ENCODE results near the gene CCDC87. TPM values are rescaled to one million over a fixed set of nuclear protein-coding genes. Genes with fewer than 3 reads are reported as not detected.

The CCDC87 gene
- total RNA-seq, 1 donor from 2014 or later = 0.54 TPM

GRCh38 chr11:66569076-66569475 lies 23.8 kb downstream of the CCDC87 start:
- Mint-ChIP-seq H3K27ac (ENCODE audit: unreplicated experiment) (no peak overlapping the region), H3K4me1 (ENCODE audit: unreplicated experiment) (no peaks in the 10 kb centered on the region), H3K4me3 (ENCODE audit: unreplicated experiment) (no peak overlapping the region), H3K27me3 (ENCODE audit: unreplicated experiment) (peaks cover 6% of the 10 kb centered on the region), H3K9me3 (ENCODE audit: unreplicated experiment) (no peaks in the 10 kb centered on the region), H3K36me3 (ENCODE audit: low read depth, unreplicated experiment) (peaks cover 4% of the 10 kb centered on the region)
- DNase-seq (ENCODE audit: low spot score) = no peak
- TF ChIP-seq CTCF (IDR thresholded peaks at IDR 0.05; ENCODE audit: unreplicated experiment) = no peak

- no peak within 1 kb of the TSS for H3K27ac Mint-ChIP-seq (ENCODE audit: unreplicated experiment)
- H3K4me3 Mint-ChIP-seq (ENCODE audit: unreplicated experiment) = no peak within 1 kb of the TSS
Measured at GRCh38 chr11:66568124-66568916, 24.5 kb downstream of the CCDC87 start, which contains the start of gene CTSF. Gene CTSF (minus strand): TSS chr11:66568606. CDS start chr11:66568486, 120 bp downstream.

GRCh38 chr11:66567787-66568123 lies 25.1 kb downstream of the CCDC87 start:
- DNase-seq (ENCODE audit: low spot score) = no peak
- H3K36me3 Mint-ChIP-seq (ENCODE audit: low read depth, unreplicated experiment) = no peaks in the 10 kb centered on the region
- no peak overlapping the region for H3K27ac Mint-ChIP-seq (ENCODE audit: unreplicated experiment)
- no peak overlapping the region for H3K4me3 Mint-ChIP-seq (ENCODE audit: unreplicated experiment)
- no peaks in the 10 kb centered on the region for H3K9me3 Mint-ChIP-seq (ENCODE audit: unreplicated experiment)
- no peaks in the 10 kb centered on the region for H3K4me1 Mint-ChIP-seq (ENCODE audit: unreplicated experiment)
- H3K27me3 Mint-ChIP-seq (ENCODE audit: unreplicated experiment) = peaks cover 3% of the 10 kb centered on the region
- no peak for TF ChIP-seq CTCF (IDR thresholded peaks at IDR 0.05; ENCODE audit: unreplicated experiment)

More at GRCh38 chr11:66568124-66568916, 24.5 kb downstream of the CCDC87 start, which contains the start of gene CTSF:
- peak; percentile 39 for DNase-seq (ENCODE audit: low spot score)
- H3K4me1 Mint-ChIP-seq (ENCODE audit: unreplicated experiment) = no peaks in the 10 kb centered on the region
- peaks cover 3% of the 10 kb centered on the region for H3K27me3 Mint-ChIP-seq (ENCODE audit: unreplicated experiment)
- no peaks in the 10 kb centered on the region for H3K36me3 Mint-ChIP-seq (ENCODE audit: low read depth, unreplicated experiment)
- no peaks in the 10 kb centered on the region for H3K9me3 Mint-ChIP-seq (ENCODE audit: unreplicated experiment)
- TF ChIP-seq CTCF (IDR thresholded peaks at IDR 0.05; ENCODE audit: unreplicated experiment) = no peak

- H3K27ac Mint-ChIP-seq (ENCODE audit: unreplicated experiment) = no peak overlapping the region
- no peak for TF ChIP-seq CTCF (IDR thresholded peaks at IDR 0.05; ENCODE audit: unreplicated experiment)
- DNase-seq (ENCODE audit: low spot score) = no peak
- H3K36me3 Mint-ChIP-seq (ENCODE audit: low read depth, unreplicated experiment) = no peaks in the 10 kb centered on the region
- no peaks in the 10 kb centered on the region for H3K4me1 Mint-ChIP-seq (ENCODE audit: unreplicated experiment)
- no peaks in the 10 kb centered on the region for H3K9me3 Mint-ChIP-seq (ENCODE audit: unreplicated experiment)
- peaks cover 3% of the 10 kb centered on the region for H3K27me3 Mint-ChIP-seq (ENCODE audit: unreplicated experiment)
- no peak overlapping the region for H3K4me3 Mint-ChIP-seq (ENCODE audit: unreplicated experiment)
Measured at GRCh38 chr11:66566221-66566620, 26.6 kb downstream of the CCDC87 start.

GRCh38 chr11:66564984-66565383 lies 27.9 kb downstream of the CCDC87 start:
- DNase-seq (ENCODE audit: low spot score) = no peak
- no peaks in the 10 kb centered on the region for H3K4me1 Mint-ChIP-seq (ENCODE audit: unreplicated experiment)
- no peaks in the 10 kb centered on the region for H3K36me3 Mint-ChIP-seq (ENCODE audit: low read depth, unreplicated experiment)
- H3K27ac Mint-ChIP-seq (ENCODE audit: unreplicated experiment) = no peak overlapping the region
- H3K27me3 Mint-ChIP-seq (ENCODE audit: unreplicated experiment) = peaks cover 4% of the 10 kb centered on the region
- no peaks in the 10 kb centered on the region for H3K9me3 Mint-ChIP-seq (ENCODE audit: unreplicated experiment)
- no peak overlapping the region for H3K4me3 Mint-ChIP-seq (ENCODE audit: unreplicated experiment)
- TF ChIP-seq CTCF (IDR thresholded peaks at IDR 0.05; ENCODE audit: unreplicated experiment) = no peak

Measured in endothelial cell (in vitro differentiated cells).